SU-DHL-6 (cell line): ENCODE measurements around the gene SOX6.

Experiments
- EZH2phosphoT487 ChIP-seq: fragments of 200-600 bp; sonication (generic), shearing (Covaris generic); conservative IDR thresholded peaks from 2 replicates; pipeline ENCODE4 v1.6.1; 2018; ENCODE audit warnings: mild to moderate bottlenecking, antibody characterized with exemption, low read length, moderate library complexity, mixed read lengths
- TF ChIP-seq, protein P1 (sequence below): fragments of 200-600 bp; sonication (generic); IDR thresholded peaks from one replicate; pipeline ENCODE4 v1.5.1; 2017; ENCODE audit warnings: antibody characterized with exemption, mild to moderate bottlenecking, low read length, moderate library complexity; ENCODE audit not compliant: insufficient read depth, poor library complexity, severe bottlenecking

DNA sequence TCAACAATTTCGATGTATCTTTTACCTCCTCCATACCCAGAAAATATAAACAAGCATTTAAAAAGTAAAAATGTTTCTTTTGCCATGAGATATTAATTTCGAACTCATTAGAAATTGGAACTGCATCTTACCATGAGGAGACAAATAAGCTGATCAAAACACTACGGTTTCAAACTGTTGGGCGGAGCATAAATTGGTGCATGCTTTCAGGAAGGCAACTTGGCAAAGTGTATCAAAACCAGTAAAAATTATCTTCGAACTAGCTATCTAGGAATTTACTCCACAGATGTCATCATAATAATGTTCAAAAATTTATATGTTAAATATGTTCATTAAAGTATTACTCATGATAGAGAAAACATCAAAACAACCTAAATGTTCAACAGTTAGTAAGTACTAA, 21.4 kb upstream of the SOX6 start:
- TF ChIP-seq, protein P1, sequence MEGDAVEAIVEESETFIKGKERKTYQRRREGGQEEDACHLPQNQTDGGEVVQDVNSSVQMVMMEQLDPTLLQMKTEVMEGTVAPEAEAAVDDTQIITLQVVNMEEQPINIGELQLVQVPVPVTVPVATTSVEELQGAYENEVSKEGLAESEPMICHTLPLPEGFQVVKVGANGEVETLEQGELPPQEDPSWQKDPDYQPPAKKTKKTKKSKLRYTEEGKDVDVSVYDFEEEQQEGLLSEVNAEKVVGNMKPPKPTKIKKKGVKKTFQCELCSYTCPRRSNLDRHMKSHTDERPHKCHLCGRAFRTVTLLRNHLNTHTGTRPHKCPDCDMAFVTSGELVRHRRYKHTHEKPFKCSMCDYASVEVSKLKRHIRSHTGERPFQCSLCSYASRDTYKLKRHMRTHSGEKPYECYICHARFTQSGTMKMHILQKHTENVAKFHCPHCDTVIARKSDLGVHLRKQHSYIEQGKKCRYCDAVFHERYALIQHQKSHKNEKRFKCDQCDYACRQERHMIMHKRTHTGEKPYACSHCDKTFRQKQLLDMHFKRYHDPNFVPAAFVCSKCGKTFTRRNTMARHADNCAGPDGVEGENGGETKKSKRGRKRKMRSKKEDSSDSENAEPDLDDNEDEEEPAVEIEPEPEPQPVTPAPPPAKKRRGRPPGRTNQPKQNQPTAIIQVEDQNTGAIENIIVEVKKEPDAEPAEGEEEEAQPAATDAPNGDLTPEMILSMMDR: no peak
- no peak for TF ChIP-seq EZH2phosphoT487
